Smooth muscle cell (in vitro differentiated cells): ENCODE measurements around the gene BARX2. TPM values are rescaled to one million over a fixed set of nuclear protein-coding genes. Genes with fewer than 3 reads are reported as not detected.

Source experiments
- DNase-seq: peaks from one replicate; lab custom pipeline; 2025; ENCODE audit not compliant: unreplicated experiment; lab: John Stamatoyannopoulos, UW
- H2AFZ ChIP-seq: fragments of 200-600 bp; sonication (generic); 2 replicates; pipeline ENCODE4 v1.6.0; 2016; ENCODE audit warnings: antibody characterized with exemption, low read depth, mild to moderate bottlenecking
- H3F3A ChIP-seq: fragments of 200-600 bp; sonication (generic); 2 replicates; pipeline ENCODE4 v1.6.0; 2017; ENCODE audit warnings: antibody characterized with exemption, low read depth
- H3K27ac ChIP-seq: fragments of 200-600 bp; sonication (generic); 2 replicates; pipeline ENCODE4 v1.5.1; 2016; ENCODE audit warnings: low read depth, mild to moderate bottlenecking
- H3K27me3 ChIP-seq: fragments of 200-600 bp; sonication (generic); 2 replicates; pipeline ENCODE4 v1.6.1; 2016; ENCODE audit warnings: low read depth, mild to moderate bottlenecking
- H3K36me3 ChIP-seq: fragments of 200-600 bp; sonication (generic); 2 replicates; pipeline ENCODE4 v1.5.1; 2016; ENCODE audit warnings: low read depth
- H3K4me1 ChIP-seq: fragments of 200-600 bp; sonication (generic); 2 replicates; pipeline ENCODE4 v1.5.1; 2016; ENCODE audit warnings: low read depth
- H3K4me2 ChIP-seq: fragments of 200-600 bp; sonication (generic); 2 replicates; pipeline ENCODE4 v1.6.0; 2016; ENCODE audit warnings: mild to moderate bottlenecking
- H3K4me3 ChIP-seq: fragments of 200-600 bp; sonication (generic); 2 replicates; pipeline ENCODE4 v1.5.1; 2016; ENCODE audit warnings: mild to moderate bottlenecking
- H3K79me2 ChIP-seq: fragments of 200-600 bp; sonication (generic); 2 replicates; pipeline ENCODE4 v1.6.0; 2016; ENCODE audit warnings: low read depth, mild to moderate bottlenecking
- H3K9ac ChIP-seq: fragments of 200-600 bp; sonication (generic); 2 replicates; pipeline ENCODE4 v1.6.0; 2016; ENCODE audit warnings: low read depth
- H3K9me3 ChIP-seq: fragments of 200-600 bp; sonication (generic); replicated peaks from 2 replicates; pipeline ENCODE4 v1.5.1; 2016; ENCODE audit warnings: low read depth
- H4K20me1 ChIP-seq: fragments of 200-600 bp; sonication (generic); 2 replicates; pipeline ENCODE4 v1.6.0; 2016; ENCODE audit warnings: low read depth
- CTCF ChIP-seq: fragments of 200-600 bp; sonication (generic); IDR thresholded peaks from 2 replicates; pipeline ENCODE4 v1.5.1; 2017; ENCODE audit warnings: borderline replicate concordance, mild to moderate bottlenecking, antibody characterized with exemption; ENCODE audit not compliant: insufficient read depth, poor library complexity, severe bottlenecking
- WGBS: methylation state at CpG from one replicate; pipeline ENCODE4 v1.1.7; 2016; ENCODE audit warnings: low lambda C conversion rate; 5-methylcytosine and 5-hydroxymethylcytosine counted together
- polyA plus RNA-seq: library from polyadenylated mRNA; unstranded; fragments of >200 nt; fragmentation: Nextera tagmentation; extraction: Ambion mirVana; gene quantifications from 2 replicates; pipeline ENCODE4 v1.2.1, GENCODE V29; 2016
- total RNA-seq: library from RNA; depleted of rRNA; stranded (reverse); fragments of >200 nt; gene quantifications from 2 replicates; pipeline ENCODE4 v1.2.3, GENCODE V29; 2014

The BARX2 gene
- total and polyA plus RNA-seq, 2 experiments from 2014 or later: 1.2 to 4.8 TPM

- H3K4me2 ChIP-seq: no peak overlapping the region
- no peaks in the 10 kb centered on the region for H3K36me3 ChIP-seq
- no peak overlapping the region for H2AFZ ChIP-seq
- H3K79me2 ChIP-seq: no peaks in the 10 kb centered on the region
- 88% methylated on average over 4 of the region's 4 CpGs for WGBS
- no peaks in the 10 kb centered on the region for H3F3A ChIP-seq
- H3K4me1 ChIP-seq: no peaks in the 10 kb centered on the region
- no peak overlapping the region for H3K27ac ChIP-seq
- no peak for TF ChIP-seq CTCF
- no peaks in the 10 kb centered on the region for H3K27me3 ChIP-seq
- H3K9ac ChIP-seq: no peak overlapping the region
- H4K20me1 ChIP-seq: no peaks in the 10 kb centered on the region
- no peaks in the 10 kb centered on the region for H3K9me3 ChIP-seq
- no peak for DNase-seq
- no peak overlapping the region for H3K4me3 ChIP-seq
These were observed 42.4 kb downstream of the BARX2 start for GRCh38 chr11:129418039-129418438.

- H3K4me1 ChIP-seq: no peaks in the 10 kb centered on the region
- no peak overlapping the region for H3K4me3 ChIP-seq
- no peak overlapping the region for H3K4me2 ChIP-seq
- H4K20me1 ChIP-seq: no peaks in the 10 kb centered on the region
- H3F3A ChIP-seq: no peaks in the 10 kb centered on the region
- WGBS: 99% methylated on average over 3 of the region's 3 CpGs
- no peaks in the 10 kb centered on the region for H3K36me3 ChIP-seq
- no peak overlapping the region for H2AFZ ChIP-seq
- H3K9me3 ChIP-seq: no peaks in the 10 kb centered on the region
- no peak for TF ChIP-seq CTCF
- H3K9ac ChIP-seq: no peak overlapping the region
- no peaks in the 10 kb centered on the region for H3K27me3 ChIP-seq
- no peak for DNase-seq
- H3K27ac ChIP-seq: no peak overlapping the region
- no peaks in the 10 kb centered on the region for H3K79me2 ChIP-seq
These were observed 43.7 kb downstream of the BARX2 start for GRCh38 chr11:129419386-129419785.

GRCh38 chr11:129423426-129423825 lies 47.8 kb downstream of the BARX2 start:
- Histone ChIP-seq H2AFZ (no peak overlapping the region), H3K4me3 (no peak overlapping the region), H3K4me2 (no peak overlapping the region), H3K79me2 (no peaks in the 10 kb centered on the region), H4K20me1 (no peaks in the 10 kb centered on the region), H3K4me1 (no peaks in the 10 kb centered on the region), H3K9ac (no peak overlapping the region), H3K27me3 (no peaks in the 10 kb centered on the region), H3K27ac (no peak overlapping the region), H3K9me3 (no peaks in the 10 kb centered on the region), H3K36me3 (no peaks in the 10 kb centered on the region), H3F3A (no peaks in the 10 kb centered on the region)
- DNase-seq: no peak
- TF ChIP-seq CTCF: no peak

- 78% methylated on average over 4 of the region's 4 CpGs for WGBS
These were observed 49.6 kb downstream of the BARX2 start for GRCh38 chr11:129425214-129425613.

More at GRCh38 chr11:129425214-129425613, 49.6 kb downstream of the BARX2 start:
- Histone ChIP-seq H3K27ac (no peak overlapping the region), H3F3A (no peaks in the 10 kb centered on the region), H4K20me1 (no peaks in the 10 kb centered on the region), H3K27me3 (no peaks in the 10 kb centered on the region), H3K9me3 (no peaks in the 10 kb centered on the region), H3K4me3 (no peak overlapping the region), H3K4me1 (no peaks in the 10 kb centered on the region), H2AFZ (no peak overlapping the region), H3K79me2 (no peaks in the 10 kb centered on the region), H3K36me3 (no peaks in the 10 kb centered on the region), H3K4me2 (no peak overlapping the region), H3K9ac (no peak overlapping the region)
- no peak for DNase-seq
- TF ChIP-seq CTCF: no peak
